Measurements from ENCODE around the gene ARHGEF9.

DNA sequence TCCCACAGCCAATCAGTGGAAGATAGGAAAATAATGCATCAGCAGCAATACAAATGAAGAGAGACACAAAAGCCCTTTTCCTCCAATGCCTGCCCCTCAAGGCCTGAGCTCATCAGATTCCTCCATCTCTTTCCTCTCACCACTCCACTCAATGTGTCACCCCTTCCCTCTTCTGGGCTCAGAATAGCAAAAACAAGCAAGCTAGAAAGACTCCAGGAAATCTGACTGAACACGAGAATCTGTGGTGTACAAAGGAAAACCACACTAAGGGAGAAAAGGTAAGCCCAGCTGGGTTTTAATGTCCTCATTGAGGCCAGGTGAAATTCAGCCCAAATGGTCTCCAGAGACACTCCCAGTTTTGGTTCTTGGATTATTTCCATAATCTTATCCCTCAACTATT is 46.3 kb downstream of the ARHGEF9 start:
- TF ChIP-seq, protein P1, sequence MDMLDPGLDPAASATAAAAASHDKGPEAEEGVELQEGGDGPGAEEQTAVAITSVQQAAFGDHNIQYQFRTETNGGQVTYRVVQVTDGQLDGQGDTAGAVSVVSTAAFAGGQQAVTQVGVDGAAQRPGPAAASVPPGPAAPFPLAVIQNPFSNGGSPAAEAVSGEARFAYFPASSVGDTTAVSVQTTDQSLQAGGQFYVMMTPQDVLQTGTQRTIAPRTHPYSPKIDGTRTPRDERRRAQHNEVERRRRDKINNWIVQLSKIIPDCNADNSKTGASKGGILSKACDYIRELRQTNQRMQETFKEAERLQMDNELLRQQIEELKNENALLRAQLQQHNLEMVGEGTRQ (IDR thresholded peaks at IDR 0.05; ENCODE audit: low read length), result no peak
- TF ChIP-seq BCL11A (IDR thresholded peaks at IDR 0.05; ENCODE audit: low read depth in 2 of 2, low read length in 2 of 2), result no peak
